ENCODE results near the gene PLD1.

Gene PLD1

DNA sequence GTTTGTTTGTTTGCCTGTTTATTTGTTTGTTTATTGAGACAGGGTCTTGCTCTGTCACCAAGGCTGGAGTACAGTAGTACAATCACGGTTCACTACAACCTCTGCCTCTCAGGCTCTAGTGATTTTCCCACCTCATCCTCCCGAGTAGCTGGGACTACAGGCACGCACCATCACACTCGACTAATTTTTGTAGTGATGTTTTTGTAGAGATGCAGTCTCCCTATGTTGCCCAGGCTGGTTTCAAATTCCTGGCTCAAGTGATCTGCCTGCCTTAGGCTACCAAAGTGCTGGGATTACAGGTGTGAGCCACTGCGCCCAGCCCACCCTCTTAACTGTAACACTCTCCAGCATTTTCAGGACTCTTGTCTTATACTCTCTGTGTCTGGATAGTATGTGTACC is 26.7 kb downstream of the PLD1 start:
- no peak for TF ChIP-seq CTCF (IDR thresholded peaks at IDR 0.05; ENCODE audit: low read length, missing control alignments)

GRCh38 chr3:171783086-171783485 is 27.2 kb downstream of the PLD1 start:
- DNase-seq (ENCODE audit: low read depth), result no peak
- TF ChIP-seq CTCF (IDR thresholded peaks at IDR 0.05; ENCODE audit: low read length, missing control alignments), result no peak
- no peak overlapping the region for H3K4me3 ChIP-seq (replicated peaks; ENCODE audit: low read depth, low read length)

More for the DNA sequence above, 26.7 kb downstream of the PLD1 start:
- no peak overlapping the region for H3K4me3 ChIP-seq (replicated peaks; ENCODE audit: low read depth, low read length)
- no peak for DNase-seq (ENCODE audit: low read depth)

- H3K4me3 ChIP-seq (replicated peaks; ENCODE audit: low read depth, low read length), result no peak overlapping the region
- no peak for DNase-seq (ENCODE audit: low read depth)
- no peak for TF ChIP-seq CTCF (IDR thresholded peaks at IDR 0.05; ENCODE audit: low read length, missing control alignments)
These were observed 27.7 kb downstream of the PLD1 start for GRCh38 chr3:171782617-171783016.

DNA sequence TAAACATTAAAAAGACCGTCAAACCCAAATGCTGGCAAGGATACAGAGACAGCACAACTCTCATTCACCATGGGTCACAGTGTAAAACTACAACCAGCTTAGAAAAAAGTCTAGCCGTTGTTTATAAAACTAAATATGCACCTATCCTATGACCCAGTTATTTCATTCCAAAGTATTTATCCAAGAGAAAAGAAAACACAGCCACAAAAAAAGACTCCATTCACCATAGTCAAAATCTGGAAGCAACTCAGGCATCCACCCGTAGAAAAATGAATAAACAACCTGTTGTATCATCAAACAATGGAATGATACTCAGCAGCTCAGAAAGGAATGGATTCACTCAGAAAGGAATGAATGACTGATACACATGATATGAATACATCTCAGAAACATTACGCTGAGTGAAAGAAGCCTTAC is 28.6 kb downstream of the PLD1 start:
- H3K4me3 ChIP-seq (replicated peaks; ENCODE audit: low read depth, low read length), result no peak overlapping the region
- TF ChIP-seq CTCF (IDR thresholded peaks at IDR 0.05; ENCODE audit: low read length, missing control alignments), result no peak
- DNase-seq (ENCODE audit: low read depth), result no peak

- DNase-seq (ENCODE audit: low read depth), result no peak
- TF ChIP-seq CTCF (IDR thresholded peaks at IDR 0.05; ENCODE audit: low read length, missing control alignments), result no peak
- no peak overlapping the region for H3K4me3 ChIP-seq (replicated peaks; ENCODE audit: low read depth, low read length)
These were observed 31.8 kb downstream of the PLD1 start for GRCh38 chr3:171778493-171778892.

DNA sequence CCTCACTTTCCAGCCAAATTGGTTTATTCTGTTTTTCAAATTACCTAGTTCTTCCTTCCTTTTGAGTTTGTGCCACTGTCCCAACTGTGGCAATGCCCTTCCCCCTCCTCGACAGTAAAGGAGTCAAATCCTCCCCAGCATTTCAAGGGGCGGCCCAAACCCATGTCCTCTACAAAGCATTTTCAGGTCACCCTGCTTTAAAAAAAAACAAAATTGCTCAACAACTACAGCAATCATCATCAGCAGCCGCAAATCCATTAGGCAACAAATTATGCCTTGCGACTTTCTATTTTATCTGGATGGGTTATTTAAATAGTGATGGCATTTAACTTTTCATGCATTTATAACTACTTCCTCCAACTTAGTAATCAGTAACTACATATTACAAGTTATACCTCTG is 32.7 kb downstream of the PLD1 start:
- no peak for TF ChIP-seq CTCF (IDR thresholded peaks at IDR 0.05; ENCODE audit: low read length, missing control alignments)
- DNase-seq (ENCODE audit: low read depth), result no peak
- H3K4me3 ChIP-seq (replicated peaks; ENCODE audit: low read depth, low read length), result no peak overlapping the region

DNA sequence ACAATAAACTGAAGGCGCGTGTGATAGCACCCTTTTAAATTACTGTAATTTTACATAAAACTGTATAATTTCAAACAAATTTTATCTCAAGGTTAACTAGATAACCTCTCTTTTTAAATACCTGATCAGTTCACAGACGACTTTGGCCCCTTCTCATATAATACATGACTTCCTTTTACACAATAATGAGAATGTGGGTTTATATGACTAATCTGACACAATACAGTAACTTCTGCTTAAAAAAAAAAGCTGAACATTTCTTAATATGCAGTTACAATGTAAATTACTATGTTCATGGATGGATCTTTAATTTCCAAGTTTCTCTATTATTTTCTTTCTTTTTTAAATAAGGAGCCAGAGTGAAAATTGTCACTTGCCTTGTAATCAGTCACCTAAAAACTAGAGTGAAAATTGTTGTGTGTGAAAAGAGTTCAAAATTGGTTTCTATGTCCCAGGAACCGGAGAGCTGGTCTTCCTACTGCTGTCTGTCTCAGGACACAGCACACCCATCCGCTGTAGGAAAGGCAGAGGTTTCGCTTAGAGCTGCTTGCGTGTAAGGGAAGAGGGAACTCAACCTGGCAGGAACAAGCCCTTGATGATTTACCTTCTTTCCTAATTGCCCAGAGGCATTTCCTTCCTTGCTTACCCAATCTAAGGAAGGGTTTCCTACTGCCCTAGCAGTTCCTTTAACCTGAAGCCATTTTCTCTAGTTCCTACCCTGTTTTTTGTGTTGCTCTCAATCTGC is 33.3 kb downstream of the PLD1 start:
- no peak for DNase-seq (ENCODE audit: low read depth)

More for the DNA sequence above, 33.3 kb downstream of the PLD1 start:
- H3K4me3 ChIP-seq (replicated peaks; ENCODE audit: low read depth, low read length), result no peak overlapping the region
- no peak for TF ChIP-seq CTCF (IDR thresholded peaks at IDR 0.05; ENCODE audit: low read length, missing control alignments)

Measured in fibroblast of pulmonary artery (primary cell).